K562 (cell line): ENCODE results near the gene SHISA6. TPM values are rescaled to one million over a fixed set of nuclear protein-coding genes. Genes with fewer than 3 reads are reported as not detected.

Experiments
- ATAC-seq: fragments of 200-7000 bp; cut with Tn5 transposase; 3 replicates; pipeline ENCODE4 v1.9.1; 2020; ENCODE audit warnings: moderate library complexity
- BruUV-seq: library from RNA; stranded (reverse); fragments of 400-500 nt; replicated peaks from 2 replicates; lab custom pipeline; 2021; lab: Mats Ljungman, UMichigan
- CTCF ChIA-PET: fragments of 300-600 bp; formaldehyde crosslinking; extraction: SDS; loops from one replicate; lab custom pipeline; 2021; ENCODE audit warnings: low intra/inter-chr PET ratio; lab: Yijun Ruan, JAX
- POLR2A ChIA-PET: fragments of 300-600, 350-650 bp; sonication (Branson Sonifier 250); formaldehyde crosslinking; extraction: SDS; loops from one replicate; lab custom pipeline; 2021; ENCODE audit warnings: antibody characterized with exemption, inconsistent platforms; lab: Yijun Ruan, JAX
- DNase-seq, 4 experiments: peaks; one replicate each; pipeline versions ENCODE4 v3.0.0 to v3.0.0-alpha.2; 2011 to 2018; ENCODE audit warnings: low spot score in 3 of 4, mixed read lengths in 3 of 4; ENCODE audit errors: extremely low read depth in 1 of 4
- FAIRE-seq: peaks from 2 replicates; lab custom pipeline; 2011; peaks lifted over from hg19 to GRCh38; lab: Jason Lieb, UNC
- H2AFZ ChIP-seq: 2 replicates; pipeline ENCODE4 v1.6.0; 2011; ENCODE audit warnings: low read depth, low read length, control low read depth, inconsistent platforms
- H3K27ac ChIP-seq: fragments of 200-600 bp; 3 replicates; pipeline ENCODE4 v1.8.0; 2011; ENCODE audit warnings: low read depth, mild to moderate bottlenecking, control low read depth, inconsistent platforms, low read length, moderate library complexity, mixed read lengths; ENCODE audit errors: extremely low read depth
- H3K27me3 ChIP-seq, 2 experiments: fragments of 300-600 bp in 1 of 2; 2 replicates in 1 of 2; 3 replicates in 1 of 2; pipeline versions ENCODE4 v1.6.0 to v1.8.0; 2011; ENCODE audit warnings: inconsistent platforms in 2 of 2, low read length in 2 of 2, mild to moderate bottlenecking in 1 of 2, mixed read lengths in 1 of 2, moderate library complexity in 1 of 2; ENCODE audit not compliant: control insufficient read depth in 2 of 2, insufficient read depth in 2 of 2
- H3K36me3 ChIP-seq: fragments of 300-600 bp; 3 replicates; pipeline ENCODE4 v1.8.0; 2011; ENCODE audit warnings: mild to moderate bottlenecking, low read length, inconsistent platforms; ENCODE audit not compliant: control insufficient read depth, insufficient read depth
- H3K4me1 ChIP-seq, 2 experiments: fragments of 200-600 bp in 1 of 2; replicated peaks in 1 of 2; 2 replicates in 1 of 2; 3 replicates in 1 of 2; pipeline versions ENCODE4 v1.5.1 to v1.8.0; 2011; ENCODE audit warnings: inconsistent platforms in 2 of 2, low read length in 2 of 2, mild to moderate bottlenecking in 1 of 2, mixed read lengths in 1 of 2, moderate library complexity in 1 of 2; ENCODE audit not compliant: control insufficient read depth in 2 of 2, insufficient read depth in 2 of 2
- H3K4me2 ChIP-seq: 2 replicates; pipeline ENCODE4 v1.6.1; 2011; ENCODE audit warnings: low read length, control low read depth, inconsistent platforms, mixed read lengths; ENCODE audit not compliant: insufficient read depth
- H3K4me3 ChIP-seq: fragments of 200-600 bp; sonication (generic), shearing (Covaris generic); 2 replicates; pipeline ENCODE4 v1.5.1; 2016; ENCODE audit warnings: control low read depth, inconsistent platforms
- H3K79me2 ChIP-seq: fragments of 200-600 bp; 3 replicates; pipeline ENCODE4 v1.8.0; 2011; ENCODE audit warnings: low read length, inconsistent platforms; ENCODE audit not compliant: control insufficient read depth, insufficient read depth
- H3K9ac ChIP-seq, 2 experiments: 2 replicates each; pipeline versions ENCODE4 v1.6.0 to v1.6.1; 2011; ENCODE audit warnings: low read depth in 2 of 2, low read length in 2 of 2, control low read depth in 1 of 2, inconsistent platforms in 1 of 2, mild to moderate bottlenecking in 1 of 2, mixed read lengths in 1 of 2; ENCODE audit not compliant: insufficient read depth in 1 of 2
- H3K9me1 ChIP-seq: one replicate; pipeline ENCODE4 v1.6.0; 2011; ENCODE audit warnings: inconsistent platforms, mild to moderate bottlenecking, low read length, moderate library complexity; ENCODE audit not compliant: control insufficient read depth, insufficient read depth
- H3K9me3 ChIP-seq: replicated peaks from 2 replicates; pipeline ENCODE4 v1.5.1; 2011; ENCODE audit warnings: low read depth, low read length, inconsistent platforms; ENCODE audit not compliant: control insufficient read depth, insufficient read depth
- H4K20me1 ChIP-seq: replicated peaks from 2 replicates; pipeline ENCODE4 v1.6.1; 2011; ENCODE audit warnings: low read length, inconsistent platforms, mixed read lengths; ENCODE audit not compliant: control insufficient read depth, insufficient read depth
- HDAC6 ChIP-seq: IDR thresholded peaks from 2 replicates; pipeline ENCODE4 v1.6.1; 2012; ENCODE audit warnings: low read depth, mild to moderate bottlenecking, control low read depth, inconsistent platforms, low read length, moderate library complexity
- HLTF ChIP-seq: fragments of 450-650 bp; IDR thresholded peaks from 2 replicates; pipeline ENCODE4 v1.6.1; 2016
- NCOA2 ChIP-seq, 2 experiments: fragments of 450-650 bp; IDR thresholded peaks; 2 replicates each; pipeline ENCODE4 v1.6.1; 2018; ENCODE audit warnings: mild to moderate bottlenecking in 2 of 2, moderate library complexity in 1 of 2; ENCODE audit not compliant: partially characterized antibody in 2 of 2
- NFIC ChIP-seq: fragments of 450-650 bp; IDR thresholded peaks from 2 replicates; pipeline ENCODE4 v1.6.1; 2017; ENCODE audit warnings: mild to moderate bottlenecking, inconsistent platforms
- NKRF ChIP-seq: fragments of 450-650 bp; IDR thresholded peaks from 2 replicates; pipeline ENCODE4 v1.6.1; 2016; ENCODE audit warnings: borderline replicate concordance
- PHTF2 ChIP-seq: fragments of 250-450 bp; sonication (Bioruptor Pico); IDR thresholded peaks from 2 replicates; pipeline ENCODE4 v1.5.0; 2021; ENCODE audit warnings: mild to moderate bottlenecking
- SAP30 ChIP-seq: fragments of 200-600 bp; sonication (generic); IDR thresholded peaks from 2 replicates; pipeline ENCODE4 v1.6.1; 2012; ENCODE audit warnings: borderline replicate concordance, low read depth, mild to moderate bottlenecking, moderate library complexity, low read length, control low read depth, inconsistent platforms; ENCODE audit not compliant: insufficient read depth, poor library complexity, severe bottlenecking
- SRSF1 ChIP-seq: fragments of 200-400 bp; formaldehyde crosslinking; IDR thresholded peaks from 2 replicates; pipeline ENCODE4 v1.6.1; 2017; ENCODE audit warnings: mild to moderate bottlenecking, low read depth, low read length, moderate library complexity
- TCF7 ChIP-seq: sonication (generic); IDR thresholded peaks from 2 replicates; pipeline ENCODE4 v1.6.1; 2016; ENCODE audit warnings: antibody characterized with exemption, borderline replicate concordance
- TEAD1 ChIP-seq, 2 experiments: fragments of 450-650 bp in 1 of 2; sonication (generic) in 1 of 2; formaldehyde crosslinking; IDR thresholded peaks; 2 replicates each; pipeline versions ENCODE4 v1.4.0 to v1.8.0; 2020 to 2022; ENCODE audit warnings: mild to moderate bottlenecking in 2 of 2, missing genetic modification reagents in 1 of 2
- ZFP1 ChIP-seq: fragments of 450-650 bp; formaldehyde crosslinking; IDR thresholded peaks from 2 replicates; pipeline ENCODE4 v1.4.0; 2020; ENCODE audit warnings: mild to moderate bottlenecking, mixed read lengths
- ZKSCAN8 ChIP-seq: fragments of 200-800 bp; sonication (Bioruptor generic); IDR thresholded peaks from 2 replicates; pipeline ENCODE4 v1.6.1; 2016; ENCODE audit warnings: missing genetic modification characterization, missing compliant biosample characterization
- ZNF174 ChIP-seq: fragments of 250-450 bp; sonication (Bioruptor Pico); IDR thresholded peaks from 2 replicates; pipeline ENCODE4 v1.4.0; 2020; ENCODE audit warnings: mild to moderate bottlenecking
- ZNF311 ChIP-seq: fragments of 250-450 bp; sonication (Bioruptor Pico); IDR thresholded peaks from 2 replicates; pipeline ENCODE4 v1.4.0; 2020; ENCODE audit warnings: mild to moderate bottlenecking, moderate library complexity
- WGBS: fragments of 100-300 bp; shearing (Covaris generic); methylation state at CpG from one replicate; pipeline ENCODE4 v1.1.6; 2016; ENCODE audit warnings: low coverage, mixed read lengths; ENCODE audit not compliant: insufficient coverage; ENCODE audit errors: missing lambda C conversion rate; 5-methylcytosine and 5-hydroxymethylcytosine counted together
- in situ Hi-C: fragments of 300-500 bp; cut with MboI; formaldehyde crosslinking; loops from 4 replicates; pipeline ENCODE4 v1.15.0; 2018; ENCODE audit warnings: inconsistent platforms, mixed read lengths
- intact Hi-C: fragments of 100-400 bp; cut with micrococcal nuclease; formaldehyde crosslinking; loops from 2 replicates; pipeline ENCODE4 v1.14.2; 2022
- polyA plus RNA-seq, 8 experiments: library from polyadenylated mRNA; depleted of rRNA in 4 of 8; stranded (reverse) in 5 of 8; unstranded in 3 of 8; fragments of >200 nt; fragmentation: Nextera tagmentation in 2 of 8; fragmentation: Illumina TruSeq in 1 of 8; extraction: Ambion mirVana in 2 of 8; extraction: Trizol in 1 of 8; gene quantifications; 2 replicates each; pipeline versions ENCODE4 v1.2.1 to v1.2.3, GENCODE V29; 2011 to 2014; ENCODE audit warnings: inconsistent platforms in 1 of 8, missing spikeins in 1 of 8
- total RNA-seq, 7 experiments: library from RNA; depleted of rRNA in 6 of 7; stranded (reverse); fragments of >200 nt in 6 of 7; fragmentation: Illumina TruSeq in 2 of 7; extraction: Trizol in 2 of 7; gene quantifications; 2 replicates each; pipeline versions ENCODE4 v1.2.1 to v1.2.3, GENCODE V29; 2011 to 2021; ENCODE audit warnings: low replicate concordance in 1 of 7
- TF ChIP-seq, protein P1 (sequence below): IDR thresholded peaks from 3 replicates; pipeline ENCODE4 v1.6.1; 2011; ENCODE audit warnings: borderline replicate concordance, mild to moderate bottlenecking; ENCODE audit not compliant: insufficient read length, insufficient read depth

The SHISA6 gene
- total and polyA plus RNA-seq, 9 of the 15 experiments (the other 6 are each of a cell fraction or from before 2014, with no cell fraction given): not detected

- no peak overlapping the region for H3K4me3 ChIP-seq
- ChIA-PET POLR2A (no interaction called here), CTCF (no interaction called here)
- H2AFZ ChIP-seq: no peak overlapping the region
- no peaks in the 10 kb centered on the region for H3K36me3 ChIP-seq
- no peak overlapping the region for H3K9ac ChIP-seq
- H3K9me1 ChIP-seq: no peaks in the 10 kb centered on the region
- no peaks in the 10 kb centered on the region for H3K9me3 ChIP-seq
- TF ChIP-seq TCF7: no peak
- TF ChIP-seq PHTF2 (CRISPR knock-in tag): no peak
- no peak for TF ChIP-seq ZNF174 (CRISPR knock-in tag)
- TF ChIP-seq NKRF: no peak
- TF ChIP-seq HDAC6: no peak
- no peak for TF ChIP-seq TEAD1 (CRISPR knock-in tag; IDR thresholded peaks at IDR 0.05)
- no peak for TF ChIP-seq ZFP1 (CRISPR knock-in tag)
- no peak for TF ChIP-seq NCOA2 (IDR thresholded peaks at IDR 0.05; ENCODE audit: partially characterized antibody in 2 of 2)
- TF ChIP-seq NFIC: no peak
- TF ChIP-seq SRSF1: no peak
- no peak for TF ChIP-seq ZNF311 (CRISPR knock-in tag)
- TF ChIP-seq, protein P1, sequence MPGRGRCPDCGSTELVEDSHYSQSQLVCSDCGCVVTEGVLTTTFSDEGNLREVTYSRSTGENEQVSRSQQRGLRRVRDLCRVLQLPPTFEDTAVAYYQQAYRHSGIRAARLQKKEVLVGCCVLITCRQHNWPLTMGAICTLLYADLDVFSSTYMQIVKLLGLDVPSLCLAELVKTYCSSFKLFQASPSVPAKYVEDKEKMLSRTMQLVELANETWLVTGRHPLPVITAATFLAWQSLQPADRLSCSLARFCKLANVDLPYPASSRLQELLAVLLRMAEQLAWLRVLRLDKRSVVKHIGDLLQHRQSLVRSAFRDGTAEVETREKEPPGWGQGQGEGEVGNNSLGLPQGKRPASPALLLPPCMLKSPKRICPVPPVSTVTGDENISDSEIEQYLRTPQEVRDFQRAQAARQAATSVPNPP: no peak
- no peak for TF ChIP-seq ZKSCAN8 (CRISPR knock-in tag)
- TF ChIP-seq SAP30: no peak
- TF ChIP-seq HLTF: no peak
- H3K4me1 ChIP-seq: no peaks in the 10 kb centered on the region
- in situ Hi-C loops: no loop called here
- H3K4me2 ChIP-seq: no peak overlapping the region
- no peaks in the 10 kb centered on the region for H3K79me2 ChIP-seq
- 0% methylated on average over 7 of the region's 14 CpGs for WGBS
- BruUV-seq: no TSS peak
- H4K20me1 ChIP-seq: no peaks in the 10 kb centered on the region
- no peak for FAIRE-seq
- ATAC-seq: no peak
- H3K27ac ChIP-seq: no peak overlapping the region
- no peak for DNase-seq
- intact Hi-C loops: no loop called here
- H3K27me3 ChIP-seq: no peaks in the 10 kb centered on the region
These were observed 249.2 kb downstream of the SHISA6 start for GRCh38 chr17:11490171-11490755.
